Aorta (tissue), 5 donors: ENCODE measurements around the gene LSM12. TPM values are rescaled to one million over a fixed set of nuclear protein-coding genes. Genes with fewer than 3 reads are reported as not detected.

Source experiments
- ATAC-seq: fragments of 200-7000 bp; cut with Tn5 transposase; one replicate; pipeline ENCODE4 v1.9.1; 2022; ENCODE audit warnings: moderate library complexity; ENCODE audit not compliant: low FRiP score
- DNase-seq, 2 donors: peaks; one replicate each; pipeline ENCODE4 v3.0.0-alpha.2; 2020
- H3K27ac ChIP-seq, 2 donors: one replicate each; pipeline ENCODE4 v1.5.1; 2013; ENCODE audit warnings: low read length in 2 of 2, mild to moderate bottlenecking in 2 of 2, moderate library complexity in 2 of 2, control low read depth in 1 of 2, inconsistent platforms in 1 of 2, low read depth in 1 of 2
- H3K27me3 ChIP-seq, 2 donors: one replicate each; pipeline ENCODE4 v1.6.1; 2013; ENCODE audit warnings: control low read depth in 1 of 2, low read length in 1 of 2, mild to moderate bottlenecking in 1 of 2, moderate library complexity in 1 of 2; ENCODE audit not compliant: insufficient read depth in 2 of 2, control insufficient read depth in 1 of 2
- H3K36me3 ChIP-seq, 2 donors: one replicate each; pipeline ENCODE4 v1.6.1; 2013; ENCODE audit warnings: control low read depth in 1 of 2, low read length in 1 of 2, mild to moderate bottlenecking in 1 of 2; ENCODE audit not compliant: insufficient read depth in 2 of 2, control insufficient read depth in 1 of 2
- H3K4me1 ChIP-seq, 2 donors: one replicate each; pipeline ENCODE4 v1.6.1; 2013; ENCODE audit warnings: low read length in 2 of 2, control low read depth in 1 of 2, mild to moderate bottlenecking in 1 of 2, moderate library complexity in 1 of 2; ENCODE audit not compliant: insufficient read depth in 2 of 2, control insufficient read depth in 1 of 2
- H3K4me3 ChIP-seq, 2 donors: one replicate each; pipeline ENCODE4 v1.5.1; 2013; ENCODE audit warnings: low read length in 2 of 2, control low read depth in 1 of 2, mild to moderate bottlenecking in 1 of 2
- H3K9me3 ChIP-seq: one replicate; pipeline ENCODE4 v1.6.1; 2013; ENCODE audit warnings: mild to moderate bottlenecking, low read length; ENCODE audit not compliant: control insufficient read depth
- WGBS, 2 donors: extraction: QIAGEN DNeasy Blood & Tissue Kit; methylation state at CpG; one replicate each; pipeline ENCODE4 v1.1.7; 2013; 5-methylcytosine and 5-hydroxymethylcytosine counted together
- intact Hi-C, 2 donors: fragments of 100-400 bp; cut with DNase I; formaldehyde crosslinking; loops; one replicate each; pipeline versions ENCODE4 v1.14.2 to v1.15.0; 2022
- long read RNA-seq, 2 donors: library from polyadenylated mRNA; unstranded; transcript quantifications; one replicate each; pipeline ENCODE4 v2.0.0, GENCODE V29; 2020 to 2021
- polyA plus RNA-seq, 2 donors: library from polyadenylated mRNA; stranded (reverse); fragments of 200-250 nt; gene quantifications; one replicate each; pipeline ENCODE4 v1.2.3, GENCODE V29; 2013
- total RNA-seq, 2 donors: library from RNA; stranded (reverse); fragmentation: NEBNext Ultra II Directional; extraction: Animal tissue kit (Norgen Biotek cat#: 25700); gene quantifications; one replicate each; pipeline ENCODE4 v1.2.1, GENCODE V29; 2021
- donor health status: healthy with polysubstance abuse.
- donor health status: Bipolar disorder and iron deficiency.
- donor health status: DM: no; HTN: no; CAD: no.
- donor health status: DM: no; HTN: no; CAD: no.
- donor health status: DM: yes; HTN: yes; CAD: no.

Gene LSM12
- total RNA-seq = 10 to 100 TPM; 36.9 to 43.4 TPM
- polyA plus RNA-seq = 10 to 100 TPM; 19.0 to 19.8 TPM
- long read RNA-seq, donor 1, transcript LSM12-201 (5 exons, 2,308 nt) = major isoform, 18 of 33 reads
- long read RNA-seq, donor 1, partial matches to known transcripts = 3 of 33 reads
- long read RNA-seq, donor 1, other reads (novel, unspliced or antisense) = 12 of 33 reads
- long read RNA-seq, donor 2, partial matches to known transcripts = 0 of 6 reads
- long read RNA-seq, donor 2, other reads (novel, unspliced or antisense) = 2 of 6 reads

DNA sequence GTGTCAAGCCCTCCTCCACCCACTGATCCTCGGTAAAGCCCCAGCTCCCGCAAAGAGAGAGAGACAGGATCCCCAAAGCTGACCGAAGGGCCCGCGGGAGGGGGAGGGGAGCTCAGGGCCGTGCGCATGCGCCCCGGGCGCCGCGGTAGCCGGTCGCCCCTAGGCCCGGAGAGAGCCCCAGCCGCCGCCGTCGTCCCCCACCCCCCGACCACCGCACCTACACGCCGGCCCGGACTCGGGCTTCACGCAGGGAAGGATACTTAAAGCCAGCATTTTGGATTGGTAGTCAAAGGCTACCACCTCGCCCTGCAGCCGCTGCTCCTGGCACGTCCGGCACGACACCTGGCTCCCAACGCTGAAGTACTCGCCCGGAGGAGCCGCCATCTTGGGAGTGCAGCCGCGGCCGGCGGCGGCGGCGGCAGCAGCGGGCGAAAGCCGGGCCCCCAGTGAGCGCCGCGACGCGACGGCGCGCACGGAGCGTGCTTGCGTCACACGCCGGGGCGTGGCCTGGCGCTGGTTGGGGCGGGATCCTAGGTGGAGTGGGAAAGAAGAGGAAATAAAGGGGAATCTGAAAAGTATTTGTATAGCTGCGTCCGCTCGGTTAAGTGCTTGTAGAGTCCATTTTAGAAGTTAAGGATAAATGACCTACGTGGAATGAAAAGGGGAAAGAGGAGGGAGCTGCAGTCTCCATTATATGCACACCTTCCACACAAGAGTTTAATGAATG is at the start of gene LSM12:
LSM12 (minus strand) TSS at position 468 of the 727 bp plus-strand sequence; CDS start at position 384, 84 bp downstream.
- Histone ChIP-seq H3K27ac (peak within 1 kb of the TSS; percentile 60 to 64), H3K36me3 (no peaks in the 10 kb centered on the region), H3K9me3 (no peaks in the 10 kb centered on the region), H3K4me1 (no peaks in the 10 kb centered on the region), H3K27me3 (no peaks in the 10 kb centered on the region), H3K4me3 (peak within 1 kb of the TSS; percentile 76 to 98)
- ATAC-seq (peak; percentile 89), DNase-seq (peak; percentile 92 to 98)
- whole genome bisulfite sequencing, 2 donors = 0 to 1% methylated on average over 57 to 65 of the region's 65 CpGs
- intact Hi-C loops = no loop called here

DNA sequence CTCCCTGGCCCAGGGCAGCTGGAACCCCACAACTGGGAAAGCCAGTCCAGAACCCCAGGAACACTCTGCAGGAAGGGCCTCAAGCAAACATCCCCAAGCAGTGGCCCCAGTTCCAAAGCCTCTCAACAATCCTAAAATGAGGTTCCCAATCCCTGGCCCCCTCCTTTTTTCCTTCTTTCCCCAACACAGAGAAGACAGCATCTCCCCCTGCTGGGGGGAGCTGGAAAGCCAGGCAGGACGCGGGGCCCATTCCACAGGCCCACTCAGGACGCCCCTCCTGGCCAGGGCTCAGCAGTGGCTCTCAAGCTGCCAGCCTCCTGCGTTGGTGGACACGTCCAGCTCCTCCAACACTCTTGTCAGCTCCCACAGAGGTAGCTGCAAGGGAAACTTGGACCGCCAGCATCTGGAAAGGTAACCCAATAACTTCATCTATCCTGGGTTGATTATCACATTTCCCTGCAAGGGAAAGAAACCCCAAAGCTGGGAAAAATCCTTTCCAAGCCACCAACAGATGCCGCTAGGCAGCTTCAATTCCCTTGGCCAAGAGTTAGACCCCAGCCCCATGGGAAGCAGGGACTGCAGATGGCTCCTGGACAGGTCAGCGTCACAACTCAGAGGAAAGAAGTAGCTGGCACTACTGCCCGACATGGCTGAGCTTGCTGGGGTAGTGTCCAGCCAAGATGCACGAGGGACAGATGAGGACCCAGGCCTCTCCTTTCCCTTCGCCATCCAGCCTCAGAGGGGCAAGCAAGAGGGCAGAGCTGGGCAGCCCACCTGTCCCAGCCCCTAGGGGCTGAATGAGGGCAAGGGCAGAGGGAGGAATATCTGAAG is 49.3 kb upstream of the LSM12 start:
- intact Hi-C loops = no loop called here
- peaks cover 0 to 6% of the 10 kb centered on the region in 2 donors for H3K4me1 ChIP-seq
- H3K36me3 ChIP-seq = no peaks in the 10 kb centered on the region
- H3K4me3 ChIP-seq = no peak overlapping the region
- no peaks in the 10 kb centered on the region for H3K27me3 ChIP-seq
- peak in 1 of 2 donors; percentile 84 for DNase-seq
- H3K27ac ChIP-seq = no peak overlapping the region
- H3K9me3 ChIP-seq = no peaks in the 10 kb centered on the region
- ATAC-seq = no peak
- 45 to 47% methylated on average over 11 of the region's 11 CpGs for WGBS, 2 donors

DNA sequence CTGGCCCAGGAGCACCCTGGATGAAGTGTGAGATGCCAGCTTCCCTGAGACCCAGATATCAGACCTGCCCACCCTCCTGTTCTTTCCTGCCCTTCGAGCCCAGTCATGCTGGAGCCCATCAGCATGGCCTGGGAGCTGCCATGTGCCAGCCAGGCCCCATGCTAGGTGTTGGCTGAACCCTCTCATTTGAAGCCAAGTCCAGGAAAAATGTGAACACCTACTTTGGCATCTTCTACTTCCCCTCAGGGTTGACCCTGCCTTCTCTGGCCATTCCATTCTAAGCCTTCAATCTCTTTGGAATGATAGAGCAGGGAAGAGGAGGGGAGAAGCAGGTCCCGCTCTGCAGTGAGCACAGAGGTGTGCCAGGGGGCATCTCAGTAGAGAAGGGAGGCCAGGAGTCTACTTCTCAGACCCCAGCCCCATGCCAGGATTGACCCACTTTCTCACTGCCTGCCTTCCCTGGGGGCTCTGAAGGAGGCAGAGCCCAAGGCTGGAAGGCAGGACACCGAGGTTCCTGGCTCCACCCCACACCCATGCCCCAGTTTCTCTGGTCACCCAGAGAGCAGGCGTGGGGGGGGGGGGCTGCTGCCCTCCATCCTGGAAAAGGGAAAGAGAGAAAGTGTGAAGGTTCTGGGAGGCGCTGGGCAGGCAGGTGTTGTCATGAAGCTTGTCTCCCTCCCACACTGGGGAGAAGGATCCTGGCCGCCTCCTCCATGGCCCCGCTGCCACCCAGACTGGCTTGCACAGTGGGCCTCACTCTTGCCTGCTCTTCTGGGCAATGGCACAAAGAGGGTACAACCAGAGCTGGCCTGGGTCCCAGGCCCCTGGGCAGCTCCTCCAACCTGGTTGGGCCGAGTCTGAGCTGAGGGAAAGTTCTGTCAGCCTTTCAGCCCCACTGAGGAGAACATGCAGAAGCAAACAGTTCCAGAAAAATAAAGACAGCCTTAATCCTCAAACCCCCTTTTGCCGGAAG is 47.7 kb upstream of the LSM12 start:
- 79 to 80% methylated on average over 9 of the region's 9 CpGs for WGBS, 2 donors
- H3K4me1 ChIP-seq = peaks cover 0 to 6% of the 10 kb centered on the region in 2 donors
- no peak overlapping the region for H3K4me3 ChIP-seq
- no peaks in the 10 kb centered on the region for H3K36me3 ChIP-seq
- no peaks in the 10 kb centered on the region for H3K9me3 ChIP-seq
- ATAC-seq (no peak), DNase-seq (no peak)
- intact Hi-C loops = no loop called here
- H3K27me3 ChIP-seq = no peaks in the 10 kb centered on the region
- no peak overlapping the region for H3K27ac ChIP-seq

DNA sequence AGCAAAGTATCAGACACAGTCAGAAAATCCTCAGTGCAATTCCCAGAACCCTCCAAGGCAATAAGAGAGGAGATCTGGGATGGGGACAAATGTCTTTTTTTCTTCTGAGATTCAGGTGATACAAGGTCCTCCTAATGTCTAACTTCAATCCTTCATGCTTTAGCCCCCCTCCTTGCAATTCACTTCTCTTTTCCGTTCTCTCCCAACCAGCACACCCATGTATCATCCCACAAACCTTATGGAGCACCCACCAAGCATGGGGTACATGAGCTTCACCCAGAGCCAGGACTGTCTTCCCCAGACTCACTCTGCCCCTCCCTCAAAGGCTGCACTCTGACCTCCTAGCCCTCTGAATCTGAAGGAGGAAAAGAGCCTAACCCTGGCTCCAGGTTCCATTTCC is 46.9 kb upstream of the LSM12 start:
- ATAC-seq (no peak), DNase-seq (no peak)
- Histone ChIP-seq H3K4me3 (no peak overlapping the region), H3K27ac (peak overlapping the region in 1 of 2 donors; percentile 19), H3K36me3 (no peaks in the 10 kb centered on the region), H3K9me3 (no peaks in the 10 kb centered on the region), H3K4me1 (peaks cover 1 to 6% of the 10 kb centered on the region in 2 donors), H3K27me3 (no peaks in the 10 kb centered on the region)
- intact Hi-C loops = no loop called here
- WGBS, 2 donors = 82 to 86% methylated on average over 1 of the region's 1 CpG

DNA sequence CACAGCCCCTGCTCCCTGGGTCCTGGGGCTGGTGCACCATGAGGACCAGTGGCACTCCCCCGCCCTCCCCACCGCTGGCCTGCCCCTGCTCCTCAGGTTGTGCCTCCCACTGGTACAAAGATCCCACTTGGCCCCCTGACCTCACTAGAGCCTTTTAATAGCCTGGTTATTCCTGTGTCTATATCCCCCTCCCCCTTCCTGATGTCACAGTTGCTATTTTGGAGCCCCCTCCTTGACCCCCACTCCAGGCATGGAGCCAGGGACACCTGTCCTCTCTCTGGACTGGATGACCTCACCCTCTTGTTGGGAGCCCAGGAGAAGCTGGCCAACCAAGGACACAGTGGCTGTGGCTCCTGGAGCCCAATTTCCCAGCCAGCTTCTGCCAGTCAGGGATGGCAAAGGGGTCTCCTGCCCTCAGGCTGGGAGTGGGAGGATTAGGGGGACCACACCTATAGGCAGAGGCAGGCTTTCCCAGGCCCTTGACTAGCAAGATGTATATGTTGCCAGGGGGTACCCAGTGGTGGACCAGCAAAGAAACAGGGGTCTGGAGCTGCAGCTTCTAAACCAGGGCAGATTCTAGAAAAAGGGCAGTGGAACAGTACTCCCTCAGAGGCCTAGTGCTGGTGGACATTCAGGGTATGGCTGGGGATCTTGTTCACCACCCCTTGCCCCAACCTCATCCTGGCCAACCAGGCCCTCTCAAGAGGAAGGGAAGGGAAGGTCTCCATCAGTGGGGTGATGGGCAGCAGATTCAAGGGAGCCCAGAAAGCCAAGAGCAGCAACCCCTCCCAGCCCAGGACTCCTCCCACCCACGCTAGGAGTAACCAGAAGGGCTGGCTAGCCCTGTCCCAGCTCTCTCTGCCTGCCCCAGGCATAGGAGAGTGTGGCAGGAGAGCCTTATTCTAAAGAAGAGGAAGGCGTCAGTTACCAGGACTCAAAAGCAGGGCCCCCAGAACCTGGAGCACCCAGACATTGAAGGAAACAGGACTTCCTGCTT is 46.1 kb upstream of the LSM12 start:
- DNase-seq (peak in 1 of 2 donors; percentile 82), ATAC-seq (no peak)
- H3K4me1 ChIP-seq = peaks cover 4 to 6% of the 10 kb centered on the region in 2 donors
- 37 to 61% methylated on average over 4 of the region's 4 CpGs for WGBS, 2 donors
- no peaks in the 10 kb centered on the region for H3K9me3 ChIP-seq
- intact Hi-C loops = no loop called here
- no peaks in the 10 kb centered on the region for H3K36me3 ChIP-seq
- no peak overlapping the region for H3K4me3 ChIP-seq
- no peaks in the 10 kb centered on the region for H3K27me3 ChIP-seq
- peak overlapping the region in 1 of 2 donors; percentile 53 for H3K27ac ChIP-seq

DNA sequence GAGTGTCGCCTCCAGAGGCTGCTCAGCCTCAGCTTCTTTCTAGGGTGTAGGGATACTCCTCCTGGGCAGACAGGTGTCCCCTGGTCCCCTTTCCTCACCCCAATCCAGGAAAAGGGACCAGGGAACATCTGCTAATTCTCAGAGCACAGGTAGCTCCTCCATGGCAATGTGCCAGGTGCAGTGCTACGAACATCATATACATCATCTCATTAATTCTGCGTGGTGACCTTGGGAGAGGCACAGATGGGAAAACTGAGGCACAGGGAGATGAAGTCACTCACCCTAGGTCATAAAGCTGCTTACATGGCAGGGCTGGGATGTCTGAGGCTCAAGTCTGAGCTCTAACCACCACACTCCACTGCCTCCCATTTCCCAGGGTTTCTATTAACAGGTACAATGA is 45.3 kb upstream of the LSM12 start:
- intact Hi-C loops = loop anchor here in 1 of 2 donors (2.0 kb wide), 1 partner anchor 41 kb away; the partner anchor contains the start of gene G6PC3
- ATAC-seq (no peak), DNase-seq (no peak)
- H3K27me3 ChIP-seq = no peaks in the 10 kb centered on the region
- H3K4me1 ChIP-seq = peaks cover 4 to 6% of the 10 kb centered on the region in 2 donors
- no peaks in the 10 kb centered on the region for H3K36me3 ChIP-seq
- 51 to 60% methylated on average over 3 of the region's 3 CpGs for WGBS, 2 donors
- no peaks in the 10 kb centered on the region for H3K9me3 ChIP-seq
- no peak overlapping the region for H3K4me3 ChIP-seq
- peak overlapping the region in 1 of 2 donors; percentile 53 for H3K27ac ChIP-seq
